Liver (tissue), 9 donors: ENCODE data around the gene LGI1. TPM values are rescaled to one million over a fixed set of nuclear protein-coding genes. Genes with fewer than 3 reads are reported as not detected.
A peak's percentile ranks its signal among the peaks of the same experiment; 100 is the strongest.

Experiments used
- DNase-seq: peaks from one replicate; pipeline ENCODE4 v3.0.0-alpha.2; 2017; ENCODE audit warnings: low spot score
- H3K27ac ChIP-seq, 2 donors: one replicate each; pipeline ENCODE4 v1.7.0; 2013; ENCODE audit warnings: inconsistent platforms in 2 of 2, low read length in 2 of 2, control low read depth in 1 of 2, low read depth in 1 of 2, mild to moderate bottlenecking in 1 of 2
- H3K27me3 ChIP-seq, 4 donors: one replicate each; pipeline versions ENCODE4 v1.6.1 to v1.7.0; 2013; ENCODE audit warnings: low read length in 3 of 4, inconsistent platforms in 1 of 4, mild to moderate bottlenecking in 1 of 4, moderate library complexity in 1 of 4; ENCODE audit not compliant: control insufficient read depth in 4 of 4, insufficient read depth in 4 of 4
- H3K36me3 ChIP-seq, 4 donors: one replicate each; pipeline versions ENCODE4 v1.6.1 to v1.7.0; 2013; ENCODE audit warnings: low read length in 3 of 4, mild to moderate bottlenecking in 3 of 4, low read depth in 1 of 4, moderate library complexity in 1 of 4; ENCODE audit not compliant: control insufficient read depth in 4 of 4, insufficient read depth in 3 of 4
- H3K4me1 ChIP-seq, 4 donors: one replicate each; pipeline versions ENCODE4 v1.6.1 to v1.7.0; 2013; ENCODE audit warnings: low read length in 3 of 4, mild to moderate bottlenecking in 3 of 4, moderate library complexity in 1 of 4; ENCODE audit not compliant: control insufficient read depth in 4 of 4, insufficient read depth in 4 of 4
- H3K4me3 ChIP-seq, 3 donors: one replicate each; pipeline versions ENCODE4 v1.6.1 to v1.7.0; 2013; ENCODE audit warnings: low read length in 3 of 3, control low read depth in 1 of 3, low read depth in 1 of 3, mild to moderate bottlenecking in 1 of 3
- H3K9ac ChIP-seq, 2 donors: one replicate each; pipeline ENCODE4 v1.7.0; 2013; ENCODE audit warnings: low read length in 2 of 2, mild to moderate bottlenecking in 2 of 2, moderate library complexity in 2 of 2, control low read depth in 1 of 2, low read depth in 1 of 2
- H3K9me3 ChIP-seq, 4 donors: one replicate each; pipeline versions ENCODE4 v1.6.1 to v1.7.0; 2013; ENCODE audit warnings: low read length in 3 of 4; ENCODE audit not compliant: control insufficient read depth in 4 of 4
- CTCF ChIP-seq: fragments of 150-350 bp; IDR thresholded peaks from 2 replicates; pipeline ENCODE4 v1.5.1; 2017; ENCODE audit warnings: improper control_type of control experiment, low read depth, low read length; ENCODE audit not compliant: missing input control
- EGR1 ChIP-seq, 2 donors: IDR thresholded peaks; 2 replicates each; pipeline ENCODE4 v1.6.1; 2016 to 2018; ENCODE audit warnings: antibody characterized with exemption in 2 of 2, low read depth in 2 of 2
- FOXA1 ChIP-seq: IDR thresholded peaks from 2 replicates; pipeline ENCODE4 v1.6.1; 2016; ENCODE audit warnings: antibody characterized with exemption
- FOXA2 ChIP-seq: IDR thresholded peaks from 2 replicates; pipeline ENCODE4 v1.6.1; 2016; ENCODE audit warnings: antibody characterized with exemption
- GABPA ChIP-seq, 2 donors: IDR thresholded peaks in 1 of 2; conservative IDR thresholded peaks in 1 of 2; 2 replicates each; pipeline ENCODE4 v1.6.1; 2016; ENCODE audit warnings: antibody characterized with exemption in 2 of 2, mild to moderate bottlenecking in 1 of 2, moderate library complexity in 1 of 2
- HNF4A ChIP-seq, 2 donors: conservative IDR thresholded peaks; 2 replicates each; pipeline ENCODE4 v1.6.1; 2016; ENCODE audit warnings: antibody characterized with exemption in 2 of 2, mild to moderate bottlenecking in 2 of 2
- HNF4G ChIP-seq: IDR thresholded peaks from 2 replicates; pipeline ENCODE4 v1.6.1; 2016; ENCODE audit warnings: antibody characterized with exemption
- JUND ChIP-seq, 2 donors: IDR thresholded peaks; 2 replicates each; pipeline ENCODE4 v1.6.1; 2016; ENCODE audit warnings: antibody characterized with exemption in 2 of 2
- MAX ChIP-seq: IDR thresholded peaks from 2 replicates; pipeline ENCODE4 v1.6.1; 2016; ENCODE audit warnings: antibody characterized with exemption
- NR2F2 ChIP-seq: IDR thresholded peaks from 2 replicates; pipeline ENCODE4 v1.6.1; 2016; ENCODE audit warnings: antibody characterized with exemption
- RAD21 ChIP-seq, 2 donors: IDR thresholded peaks; 2 replicates each; pipeline ENCODE4 v1.6.1; 2016; ENCODE audit warnings: antibody characterized with exemption in 2 of 2, mild to moderate bottlenecking in 2 of 2
- RXRA ChIP-seq, 2 donors: IDR thresholded peaks; 2 replicates each; pipeline ENCODE4 v1.6.1; 2017 to 2018; ENCODE audit warnings: antibody characterized with exemption in 2 of 2, mild to moderate bottlenecking in 1 of 2
- SP1 ChIP-seq: IDR thresholded peaks from 2 replicates; pipeline ENCODE4 v1.6.1; 2018; ENCODE audit warnings: antibody characterized with exemption, mild to moderate bottlenecking
- TAF1 ChIP-seq: conservative IDR thresholded peaks from 2 replicates; pipeline ENCODE4 v1.6.1; 2016; ENCODE audit warnings: antibody characterized with exemption, mild to moderate bottlenecking
- YY1 ChIP-seq: IDR thresholded peaks from 2 replicates; pipeline ENCODE4 v1.6.1; 2016; ENCODE audit warnings: antibody characterized with exemption, mild to moderate bottlenecking
- WGBS: extraction: QIAGEN DNeasy Blood & Tissue Kit; methylation state at CpG from one replicate; pipeline ENCODE4 v1.1.7; 2013; 5-methylcytosine and 5-hydroxymethylcytosine counted together
- polyA plus RNA-seq, 2 donors: library from polyadenylated mRNA; stranded (reverse) in 1 of 2; unstranded in 1 of 2; fragments of 200-250 nt in 1 of 2; fragments of >200 nt in 1 of 2; fragmentation: Nextera tagmentation in 1 of 2; extraction: Ambion mirVana in 1 of 2; gene quantifications; one replicate each; pipeline versions ENCODE4 v1.2.1 to v1.2.3, GENCODE V29; 2013 to 2015
- total RNA-seq, 2 donors: library from RNA; depleted of rRNA; stranded (reverse); fragments of >200 nt; gene quantifications; one replicate each; pipeline ENCODE4 v1.2.3, GENCODE V29; 2014
- TF ChIP-seq, protein P1 (sequence below): IDR thresholded peaks from 2 replicates; pipeline ENCODE4 v1.6.1; 2016; ENCODE audit warnings: antibody characterized with exemption
- TF ChIP-seq, protein P2 (sequence below): IDR thresholded peaks from 2 replicates; pipeline ENCODE4 v1.6.1; 2016; ENCODE audit warnings: antibody characterized with exemption
- TF ChIP-seq, protein P3 (sequence below): IDR thresholded peaks from 2 replicates; pipeline ENCODE4 v1.6.1; 2016; ENCODE audit warnings: antibody characterized with exemption, mild to moderate bottlenecking
- donor health status: healthy.
- donor health status: healthy.
- donor health status: healthy.
- donor health status: healthy.
- donor health status: healthy.

The LGI1 gene
- total and polyA plus RNA-seq, 4 donors = 0.28 to 1.2 (median 1.1) TPM; not detected in 1

DNA sequence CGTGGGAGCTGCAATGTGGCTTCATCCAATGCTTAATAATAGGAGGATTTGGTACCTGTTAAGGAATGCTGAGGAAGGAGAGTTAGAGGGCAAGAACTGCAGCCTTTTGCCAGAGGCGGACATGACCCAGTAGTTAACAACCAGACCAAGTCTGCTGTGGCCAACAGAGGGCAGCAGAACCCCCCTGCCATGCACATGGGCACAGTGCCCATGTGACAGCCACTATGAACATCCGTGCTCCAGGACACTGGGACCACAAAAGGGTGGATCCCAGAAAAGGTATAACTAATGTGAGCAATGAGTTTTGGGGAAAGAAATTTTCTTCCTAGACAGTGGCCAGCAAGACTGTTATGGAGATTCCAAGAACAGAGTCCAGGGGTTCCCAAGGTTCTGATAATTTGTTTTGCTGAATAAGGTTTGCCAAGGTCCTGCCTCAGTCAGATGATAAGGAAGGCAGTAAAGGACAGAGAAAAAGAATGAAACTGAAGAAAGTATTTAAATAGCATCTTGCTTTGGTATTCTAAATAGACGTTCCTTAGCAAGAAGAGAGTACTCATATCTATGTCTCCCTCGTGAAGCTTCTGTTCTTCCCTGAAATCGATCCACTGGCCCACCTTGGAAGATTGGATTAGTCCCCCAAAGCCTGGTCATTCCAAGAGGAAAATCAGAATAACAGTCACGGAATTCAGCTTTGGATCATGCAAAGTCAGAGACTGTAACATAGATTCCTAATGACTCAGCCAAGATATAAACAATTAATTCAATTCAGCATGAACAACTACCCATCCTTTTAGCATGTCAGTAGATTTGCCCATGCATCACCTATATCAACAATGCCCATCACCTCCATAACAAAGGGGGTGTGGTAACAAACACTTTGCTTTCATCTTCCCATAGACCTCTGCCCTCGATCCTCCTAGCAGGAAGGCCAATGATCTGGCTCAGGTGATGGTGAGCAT, 56.0 kb downstream of the LGI1 start:
- peak; percentile 40 for DNase-seq
- no peaks in the 10 kb centered on the region for H3K36me3 ChIP-seq
- H3K27me3 ChIP-seq = peaks cover 0 to 4% (median 0%) of the 10 kb centered on the region in 4 donors
- WGBS = 60% methylated on average over 8 of the region's 8 CpGs
- no peaks in the 10 kb centered on the region for H3K9me3 ChIP-seq
- no peak overlapping the region for H3K9ac ChIP-seq
- no peak overlapping the region for H3K27ac ChIP-seq
- no peak overlapping the region for H3K4me3 ChIP-seq
- H3K4me1 ChIP-seq = peaks cover 0 to 7% (median 4%) of the 10 kb centered on the region in 4 donors
- TF ChIP-seq CTCF (peak; percentile 70), RAD21 (IDR thresholded peaks at IDR 0.05) (peak; percentile 76 to 89), JUND (IDR thresholded peaks at IDR 0.05) (no peak), YY1 (no peak), MAX (peak; percentile 20), SP1 (no peak), RXRA (IDR thresholded peaks at IDR 0.05) (peak in 1 of 2 donors; percentile 30), FOXA2 (no peak), TAF1 (no peak), HNF4G (no peak), FOXA1 (no peak), EGR1 (IDR thresholded peaks at IDR 0.05; ENCODE audit: low read depth in 2 of 2) (no peak), HNF4A (conservative IDR thresholded peaks at IDR 0.05) (peak in 1 of 2 donors; percentile 23), NR2F2 (no peak), GABPA (IDR thresholded peaks at IDR 0.05 in 1 of 2, conservative IDR thresholded peaks at IDR 0.05 in 1 of 2) (no peak)
- TF ChIP-seq, protein P1, sequence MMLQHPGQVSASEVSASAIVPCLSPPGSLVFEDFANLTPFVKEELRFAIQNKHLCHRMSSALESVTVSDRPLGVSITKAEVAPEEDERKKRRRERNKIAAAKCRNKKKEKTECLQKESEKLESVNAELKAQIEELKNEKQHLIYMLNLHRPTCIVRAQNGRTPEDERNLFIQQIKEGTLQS = no peak
- TF ChIP-seq, protein P2, sequence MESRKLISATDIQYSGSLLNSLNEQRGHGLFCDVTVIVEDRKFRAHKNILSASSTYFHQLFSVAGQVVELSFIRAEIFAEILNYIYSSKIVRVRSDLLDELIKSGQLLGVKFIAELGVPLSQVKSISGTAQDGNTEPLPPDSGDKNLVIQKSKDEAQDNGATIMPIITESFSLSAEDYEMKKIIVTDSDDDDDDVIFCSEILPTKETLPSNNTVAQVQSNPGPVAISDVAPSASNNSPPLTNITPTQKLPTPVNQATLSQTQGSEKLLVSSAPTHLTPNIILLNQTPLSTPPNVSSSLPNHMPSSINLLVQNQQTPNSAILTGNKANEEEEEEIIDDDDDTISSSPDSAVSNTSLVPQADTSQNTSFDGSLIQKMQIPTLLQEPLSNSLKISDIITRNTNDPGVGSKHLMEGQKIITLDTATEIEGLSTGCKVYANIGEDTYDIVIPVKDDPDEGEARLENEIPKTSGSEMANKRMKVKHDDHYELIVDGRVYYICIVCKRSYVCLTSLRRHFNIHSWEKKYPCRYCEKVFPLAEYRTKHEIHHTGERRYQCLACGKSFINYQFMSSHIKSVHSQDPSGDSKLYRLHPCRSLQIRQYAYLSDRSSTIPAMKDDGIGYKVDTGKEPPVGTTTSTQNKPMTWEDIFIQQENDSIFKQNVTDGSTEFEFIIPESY = no peak
- TF ChIP-seq, protein P3, sequence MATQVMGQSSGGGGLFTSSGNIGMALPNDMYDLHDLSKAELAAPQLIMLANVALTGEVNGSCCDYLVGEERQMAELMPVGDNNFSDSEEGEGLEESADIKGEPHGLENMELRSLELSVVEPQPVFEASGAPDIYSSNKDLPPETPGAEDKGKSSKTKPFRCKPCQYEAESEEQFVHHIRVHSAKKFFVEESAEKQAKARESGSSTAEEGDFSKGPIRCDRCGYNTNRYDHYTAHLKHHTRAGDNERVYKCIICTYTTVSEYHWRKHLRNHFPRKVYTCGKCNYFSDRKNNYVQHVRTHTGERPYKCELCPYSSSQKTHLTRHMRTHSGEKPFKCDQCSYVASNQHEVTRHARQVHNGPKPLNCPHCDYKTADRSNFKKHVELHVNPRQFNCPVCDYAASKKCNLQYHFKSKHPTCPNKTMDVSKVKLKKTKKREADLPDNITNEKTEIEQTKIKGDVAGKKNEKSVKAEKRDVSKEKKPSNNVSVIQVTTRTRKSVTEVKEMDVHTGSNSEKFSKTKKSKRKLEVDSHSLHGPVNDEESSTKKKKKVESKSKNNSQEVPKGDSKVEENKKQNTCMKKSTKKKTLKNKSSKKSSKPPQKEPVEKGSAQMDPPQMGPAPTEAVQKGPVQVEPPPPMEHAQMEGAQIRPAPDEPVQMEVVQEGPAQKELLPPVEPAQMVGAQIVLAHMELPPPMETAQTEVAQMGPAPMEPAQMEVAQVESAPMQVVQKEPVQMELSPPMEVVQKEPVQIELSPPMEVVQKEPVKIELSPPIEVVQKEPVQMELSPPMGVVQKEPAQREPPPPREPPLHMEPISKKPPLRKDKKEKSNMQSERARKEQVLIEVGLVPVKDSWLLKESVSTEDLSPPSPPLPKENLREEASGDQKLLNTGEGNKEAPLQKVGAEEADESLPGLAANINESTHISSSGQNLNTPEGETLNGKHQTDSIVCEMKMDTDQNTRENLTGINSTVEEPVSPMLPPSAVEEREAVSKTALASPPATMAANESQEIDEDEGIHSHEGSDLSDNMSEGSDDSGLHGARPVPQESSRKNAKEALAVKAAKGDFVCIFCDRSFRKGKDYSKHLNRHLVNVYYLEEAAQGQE = no peak
